GM12878 (cell line): Measurements from ENCODE around the gene SORBS2. TPM values are rescaled to one million over a fixed set of nuclear protein-coding genes. Genes with fewer than 3 reads are reported as not detected.

Experiments used
- ATAC-seq: fragments of 200-7000 bp; cut with Tn5 transposase; 3 replicates; pipeline ENCODE4 v1.9.1; 2020; ENCODE audit warnings: mild to moderate bottlenecking, moderate library complexity
- BruUV-seq: library from RNA; stranded (reverse); fragments of 400-500 nt; replicated peaks from 2 replicates; lab custom pipeline; 2021; lab: Mats Ljungman, UMichigan
- CTCF ChIA-PET: fragments of 300-600 bp; sonication (Branson Sonifier 250); formaldehyde crosslinking; extraction: SDS; loops from one replicate; lab custom pipeline; 2021; ENCODE audit warnings: inconsistent platforms; lab: Yijun Ruan, JAX
- POLR2A ChIA-PET: fragments of 350-600 bp; formaldehyde crosslinking; extraction: SDS; loops from one replicate; lab custom pipeline; 2021; ENCODE audit warnings: inconsistent platforms; lab: Charles Lee
- RAD21 ChIA-PET: fragments of 300-600 bp; sonication (Branson Sonifier 250); formaldehyde crosslinking; loops from one replicate; lab custom pipeline; 2023; ENCODE audit warnings: antibody characterized with exemption; ENCODE audit not compliant: unreplicated experiment; lab: Charles Lee
- SMC1A ChIA-PET: fragments of 300-600 bp; sonication (Branson Sonifier 250); formaldehyde crosslinking; loops from one replicate; lab custom pipeline; 2023; ENCODE audit not compliant: unreplicated experiment, uncharacterized antibody; lab: Charles Lee
- DNase-seq: peaks from one replicate; pipeline ENCODE4 v3.0.0-alpha.2; 2011; ENCODE audit warnings: low read depth, low spot score
- FAIRE-seq: peaks from 3 replicates; lab custom pipeline; 2011; peaks lifted over from hg19 to GRCh38; lab: Jason Lieb, UNC
- H2AFZ ChIP-seq: 2 replicates; pipeline ENCODE4 v1.6.0; 2011; ENCODE audit warnings: low read depth, low read length, control low read depth; ENCODE audit not compliant: control insufficient read depth
- H3K27ac ChIP-seq: 2 replicates; pipeline ENCODE4 v1.5.1; 2011; ENCODE audit warnings: control low read depth; ENCODE audit not compliant: control insufficient read depth, insufficient read depth
- H3K27me3 ChIP-seq, 2 experiments: replicated peaks in 1 of 2; 2 replicates each; pipeline versions ENCODE4 v1.6.0 to v1.6.1; 2011; ENCODE audit warnings: low read length in 1 of 2; ENCODE audit not compliant: control insufficient read depth in 2 of 2, insufficient read depth in 2 of 2
- H3K36me3 ChIP-seq, 2 experiments: 2 replicates each; pipeline ENCODE4 v1.5.1; 2011; ENCODE audit warnings: low read length in 1 of 2; ENCODE audit not compliant: control insufficient read depth in 2 of 2, insufficient read depth in 2 of 2
- H3K4me1 ChIP-seq: 2 replicates; pipeline ENCODE4 v1.6.1; 2011; ENCODE audit warnings: mild to moderate bottlenecking, low read length, moderate library complexity, mixed read lengths; ENCODE audit not compliant: control insufficient read depth, insufficient read depth
- H3K4me2 ChIP-seq: 2 replicates; pipeline ENCODE4 v1.6.0; 2011; ENCODE audit warnings: control low read depth; ENCODE audit not compliant: control insufficient read depth, insufficient read depth
- H3K4me3 ChIP-seq: fragments of 200-600 bp; sonication (generic); 2 replicates; pipeline ENCODE4 v1.5.1; 2016
- H3K79me2 ChIP-seq: 2 replicates; pipeline ENCODE4 v1.6.0; 2011; ENCODE audit warnings: low read length; ENCODE audit not compliant: control insufficient read depth, insufficient read depth
- H3K9ac ChIP-seq: 2 replicates; pipeline ENCODE4 v1.8.0; 2011; ENCODE audit warnings: low read length, control low read depth, mixed read lengths; ENCODE audit not compliant: control insufficient read depth, insufficient read depth
- H3K9me3 ChIP-seq: replicated peaks from 3 replicates; pipeline ENCODE4 v1.5.1; 2011; ENCODE audit warnings: mild to moderate bottlenecking, low read length; ENCODE audit not compliant: control insufficient read depth, insufficient read depth
- H4K20me1 ChIP-seq: 2 replicates; pipeline ENCODE4 v1.6.0; 2011; ENCODE audit not compliant: control insufficient read depth, insufficient read depth
- CBFB ChIP-seq: IDR thresholded peaks from 2 replicates; pipeline ENCODE4 v1.6.1; 2016; ENCODE audit warnings: antibody characterized with exemption, low read depth
- EED ChIP-seq: sonication (generic); IDR thresholded peaks from 2 replicates; pipeline ENCODE4 v1.6.1; 2016; ENCODE audit warnings: antibody characterized with exemption, low read depth
- EGR1 ChIP-seq, 2 experiments: IDR thresholded peaks; 1 replicate in 1 of 2; 2 replicates in 1 of 2; pipeline ENCODE4 v1.6.1; 2011 to 2012; ENCODE audit warnings: low read depth in 2 of 2, low read length in 2 of 2, borderline replicate concordance in 1 of 2, mild to moderate bottlenecking in 1 of 2, moderate library complexity in 1 of 2
- POLR2AphosphoS2 ChIP-seq: IDR thresholded peaks from 2 replicates; pipeline ENCODE4 v1.6.1; 2011; ENCODE audit warnings: low read depth, mild to moderate bottlenecking, low read length, improper control_type of control experiment, moderate library complexity
- WGBS: methylation state at CpG from one replicate; pipeline ENCODE4 v1.1.6; 2016; ENCODE audit warnings: low lambda C conversion rate; ENCODE audit not compliant: insufficient replicate concordance, insufficient coverage; ENCODE audit errors: missing lambda C conversion rate; 5-methylcytosine and 5-hydroxymethylcytosine counted together
- in situ Hi-C: fragments of 300-500 bp; cut with MboI; formaldehyde crosslinking; loops from 9 replicates; pipeline ENCODE4 v1.14.3; 2018; ENCODE audit warnings: mixed read lengths
- intact Hi-C: fragments of 100-400 bp; cut with micrococcal nuclease; formaldehyde crosslinking; loops from one replicate; pipeline ENCODE4 v1.14.2; 2022; ENCODE audit not compliant: unreplicated experiment
- polyA plus RNA-seq, 11 experiments: library from polyadenylated mRNA; depleted of rRNA in 4 of 11; unstranded in 6 of 11; stranded (reverse) in 5 of 11; fragments of >200 nt; fragmentation: Nextera tagmentation in 4 of 11; fragmentation: Illumina TruSeq in 1 of 11; extraction: Ambion mirVana in 4 of 11; extraction: Trizol in 1 of 11; gene quantifications; 1 replicate in 1 of 11; 2 replicates in 10 of 11; pipeline versions ENCODE4 v1.2.1 to v1.2.3, GENCODE V29; 2011 to 2016; ENCODE audit warnings: inconsistent platforms in 2 of 11, missing spikeins in 2 of 11, low read depth in 1 of 11
- total RNA-seq, 4 experiments: library from RNA; depleted of rRNA in 3 of 4; stranded (reverse); fragments of >200 nt in 3 of 4; fragmentation: Illumina TruSeq in 1 of 4; extraction: Trizol in 1 of 4; gene quantifications; 2 replicates each; pipeline versions ENCODE4 v1.2.1 to v1.2.3, GENCODE V29; 2013 to 2021
- TF ChIP-seq, protein P1 (sequence below): IDR thresholded peaks from 2 replicates; pipeline ENCODE4 v1.6.1; 2011; ENCODE audit warnings: low read depth, low read length, improper control_type of control experiment, borderline replicate concordance

Gene SORBS2
- total and polyA plus RNA-seq, 10 of the 15 experiments (the other 5 are each of a cell fraction or from before 2014, with no cell fraction given), result 0.06 to 3.0 (median 0.79) TPM

DNA sequence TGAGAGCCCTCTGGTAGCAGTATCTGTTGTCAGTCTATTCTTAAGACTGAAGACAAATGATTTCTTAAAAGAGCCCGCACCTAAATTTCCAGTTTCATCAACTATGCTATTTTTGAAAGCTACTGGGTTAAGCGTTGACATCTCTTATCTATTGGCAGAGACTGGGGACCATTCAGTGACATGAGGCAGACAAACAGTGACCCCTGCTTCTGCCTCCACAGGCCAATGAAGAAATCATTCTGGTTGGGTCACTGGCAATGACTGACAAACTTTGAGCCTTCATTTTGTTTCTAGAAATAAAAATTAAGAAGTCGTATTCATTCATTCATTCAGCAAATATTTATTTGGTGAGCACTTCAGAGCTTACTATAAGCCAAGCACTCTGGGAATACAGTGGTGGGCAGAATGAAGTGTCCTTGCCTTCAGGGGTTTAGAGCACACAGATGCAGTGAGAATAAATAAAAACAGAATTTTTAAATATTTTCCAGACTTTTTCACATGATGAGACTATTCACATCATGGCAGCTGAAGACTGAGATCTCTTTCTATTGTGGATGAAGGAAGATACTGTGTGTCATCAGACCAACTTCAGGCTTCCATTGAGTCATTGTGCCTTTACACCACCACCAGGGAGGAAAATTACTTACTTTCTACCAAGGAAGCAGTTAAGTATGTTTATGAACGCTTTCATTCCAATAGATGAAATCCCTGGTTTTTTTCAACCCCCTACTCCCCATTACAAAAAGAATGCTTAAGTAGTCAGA, 36.0 kb downstream of the SORBS2 start:
- intact Hi-C loops, result no loop called here
- Histone ChIP-seq H3K4me3 (no peak overlapping the region), H3K27me3 (no peaks in the 10 kb centered on the region), H3K9ac (no peak overlapping the region), H3K4me1 (peaks cover 3% of the 10 kb centered on the region; the same call in 1 of the 2 replicates), H2AFZ (no peak overlapping the region), H4K20me1 (no peaks in the 10 kb centered on the region), H3K9me3 (no peaks in the 10 kb centered on the region), H3K79me2 (no peaks in the 10 kb centered on the region), H3K27ac (no peak overlapping the region), H3K36me3 (no peaks in the 10 kb centered on the region), H3K4me2 (no peak overlapping the region)
- ChIA-PET RAD21 (no interaction called here), POLR2A (no interaction called here), CTCF (no interaction called here), SMC1A (no interaction called here)
- DNase-seq, result no peak
- WGBS, result 28% methylated on average over 4 of the region's 4 CpGs
- no TSS peak for BruUV-seq
- in situ Hi-C loops, result no loop called here
- FAIRE-seq, result no peak
- ATAC-seq, result no peak
- no peak for TF ChIP-seq EED
- no peak for TF ChIP-seq POLR2AphosphoS2
- TF ChIP-seq, protein P1, sequence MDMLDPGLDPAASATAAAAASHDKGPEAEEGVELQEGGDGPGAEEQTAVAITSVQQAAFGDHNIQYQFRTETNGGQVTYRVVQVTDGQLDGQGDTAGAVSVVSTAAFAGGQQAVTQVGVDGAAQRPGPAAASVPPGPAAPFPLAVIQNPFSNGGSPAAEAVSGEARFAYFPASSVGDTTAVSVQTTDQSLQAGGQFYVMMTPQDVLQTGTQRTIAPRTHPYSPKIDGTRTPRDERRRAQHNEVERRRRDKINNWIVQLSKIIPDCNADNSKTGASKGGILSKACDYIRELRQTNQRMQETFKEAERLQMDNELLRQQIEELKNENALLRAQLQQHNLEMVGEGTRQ, result no peak
- no peak for TF ChIP-seq CBFB
- TF ChIP-seq EGR1 (IDR thresholded peaks at IDR 0.05; ENCODE audit: borderline replicate concordance in 1 of 2, low read depth in 2 of 2, low read length in 2 of 2), result no peak
